ENCODE data around the gene ALDH1A1. TPM values are rescaled to one million over a fixed set of nuclear protein-coding genes. Genes with fewer than 3 reads are reported as not detected.

The ALDH1A1 gene
- total RNA-seq, 1 experiment from 2014 or later: 1.9 TPM

GRCh38 chr9:72951520-72952380, 1.1 kb downstream of the ALDH1A1 start (continued):
- TF ChIP-seq ARID4B (CRISPR knock-in tag; IDR thresholded peaks at IDR 0.05; ENCODE audit: borderline replicate concordance) (no peak), SMAD3 (CRISPR knock-in tag; IDR thresholded peaks at IDR 0.05; ENCODE audit: borderline replicate concordance) (no peak), KAT7 (CRISPR knock-in tag; IDR thresholded peaks at IDR 0.05; ENCODE audit: borderline replicate concordance) (no peak), RORB (CRISPR knock-in tag; IDR thresholded peaks at IDR 0.05) (no peak), ZNF423 (CRISPR knock-in tag; IDR thresholded peaks at IDR 0.05) (no peak), NFATC4 (CRISPR knock-in tag; IDR thresholded peaks at IDR 0.05) (no peak), MXD4 (CRISPR knock-in tag; IDR thresholded peaks at IDR 0.05; ENCODE audit: borderline replicate concordance) (no peak), ZNF219 (CRISPR knock-in tag; IDR thresholded peaks at IDR 0.05; ENCODE audit: borderline replicate concordance) (no peak), USF2 (CRISPR knock-in tag; IDR thresholded peaks at IDR 0.05) (no peak), CREM (CRISPR knock-in tag; IDR thresholded peaks at IDR 0.05) (no peak), TCF7 (CRISPR knock-in tag; IDR thresholded peaks at IDR 0.05; ENCODE audit: low read depth) (no peak)
- TF ChIP-seq, protein P1, sequence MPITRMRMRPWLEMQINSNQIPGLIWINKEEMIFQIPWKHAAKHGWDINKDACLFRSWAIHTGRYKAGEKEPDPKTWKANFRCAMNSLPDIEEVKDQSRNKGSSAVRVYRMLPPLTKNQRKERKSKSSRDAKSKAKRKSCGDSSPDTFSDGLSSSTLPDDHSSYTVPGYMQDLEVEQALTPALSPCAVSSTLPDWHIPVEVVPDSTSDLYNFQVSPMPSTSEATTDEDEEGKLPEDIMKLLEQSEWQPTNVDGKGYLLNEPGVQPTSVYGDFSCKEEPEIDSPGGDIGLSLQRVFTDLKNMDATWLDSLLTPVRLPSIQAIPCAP (CRISPR knock-in tag; IDR thresholded peaks at IDR 0.05): no peak

GRCh38 chr9:72950875-72951442, 1.9 kb downstream of the ALDH1A1 start:
- no peaks in the 10 kb centered on the region for H3K9me3 Mint-ChIP-seq
- ChIA-PET POLR2A (no interaction called here), CTCF (no interaction called here)
- H3K4me3 Mint-ChIP-seq: no peak overlapping the region
- H3K36me3 Mint-ChIP-seq: no peaks in the 10 kb centered on the region
- no peak for ATAC-seq
- H3K4me1 Mint-ChIP-seq: peaks cover 25% of the 10 kb centered on the region
- H3K27ac Mint-ChIP-seq: no peak overlapping the region; the same call in 1 of the 2 replicates
- H3K27me3 Mint-ChIP-seq (ENCODE audit: low read depth): no peaks in the 10 kb centered on the region
- no peak for DNase-seq (ENCODE audit: low spot score)
- TF ChIP-seq, protein P2, sequence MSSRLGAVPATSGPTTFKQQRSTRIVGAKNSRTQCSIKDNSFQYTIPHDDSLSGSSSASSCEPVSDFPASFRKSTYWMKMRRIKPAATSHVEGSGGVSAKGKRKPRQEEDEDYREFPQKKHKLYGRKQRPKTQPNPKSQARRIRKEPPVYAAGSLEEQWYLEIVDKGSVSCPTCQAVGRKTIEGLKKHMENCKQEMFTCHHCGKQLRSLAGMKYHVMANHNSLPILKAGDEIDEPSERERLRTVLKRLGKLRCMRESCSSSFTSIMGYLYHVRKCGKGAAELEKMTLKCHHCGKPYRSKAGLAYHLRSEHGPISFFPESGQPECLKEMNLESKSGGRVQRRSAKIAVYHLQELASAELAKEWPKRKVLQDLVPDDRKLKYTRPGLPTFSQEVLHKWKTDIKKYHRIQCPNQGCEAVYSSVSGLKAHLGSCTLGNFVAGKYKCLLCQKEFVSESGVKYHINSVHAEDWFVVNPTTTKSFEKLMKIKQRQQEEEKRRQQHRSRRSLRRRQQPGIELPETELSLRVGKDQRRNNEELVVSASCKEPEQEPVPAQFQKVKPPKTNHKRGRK (CRISPR knock-in tag; IDR thresholded peaks at IDR 0.05; ENCODE audit: borderline replicate concordance): no peak
- no peak for TF ChIP-seq ZNF263 (CRISPR knock-in tag; IDR thresholded peaks at IDR 0.05; ENCODE audit: low read depth)
- TF ChIP-seq ZNF232 (CRISPR knock-in tag; IDR thresholded peaks at IDR 0.05): no peak
- TF ChIP-seq TEAD1 (CRISPR knock-in tag; IDR thresholded peaks at IDR 0.05): no peak
- TF ChIP-seq ZBTB21 (CRISPR knock-in tag; IDR thresholded peaks at IDR 0.05; ENCODE audit: borderline replicate concordance): no peak
- TF ChIP-seq NR3C1 (CRISPR knock-in tag; conservative IDR thresholded peaks at IDR 0.05; ENCODE audit: low read depth): no peak
- TF ChIP-seq EMX1 (CRISPR knock-in tag; IDR thresholded peaks at IDR 0.05): no peak
- no peak for TF ChIP-seq ERG (CRISPR knock-in tag; IDR thresholded peaks at IDR 0.05)
- no peak for TF ChIP-seq CBFB (CRISPR knock-in tag; IDR thresholded peaks at IDR 0.05; ENCODE audit: low read depth)
- no peak for TF ChIP-seq ATF3 (CRISPR knock-in tag; conservative IDR thresholded peaks at IDR 0.05)
- no peak for TF ChIP-seq FOXJ3 (CRISPR knock-in tag; IDR thresholded peaks at IDR 0.05; ENCODE audit: borderline replicate concordance)
